NOMO-1 treated with DMSO at 0.1 percent for 48 hours (cell line): ENCODE results near the gene GCLC.
A peak's percentile ranks its signal among the peaks of the same experiment; 100 is the strongest.
"Not testable (repeated sequence)": the region's sequence is repeated elsewhere in the genome, so short reads cannot be mapped to it uniquely, and the experiment has no call there.

Experiments used
- DNase-seq: peaks from one replicate; lab custom pipeline; 2025; ENCODE audit not compliant: unreplicated experiment; lab: John Stamatoyannopoulos, UW

The GCLC gene

DNA sequence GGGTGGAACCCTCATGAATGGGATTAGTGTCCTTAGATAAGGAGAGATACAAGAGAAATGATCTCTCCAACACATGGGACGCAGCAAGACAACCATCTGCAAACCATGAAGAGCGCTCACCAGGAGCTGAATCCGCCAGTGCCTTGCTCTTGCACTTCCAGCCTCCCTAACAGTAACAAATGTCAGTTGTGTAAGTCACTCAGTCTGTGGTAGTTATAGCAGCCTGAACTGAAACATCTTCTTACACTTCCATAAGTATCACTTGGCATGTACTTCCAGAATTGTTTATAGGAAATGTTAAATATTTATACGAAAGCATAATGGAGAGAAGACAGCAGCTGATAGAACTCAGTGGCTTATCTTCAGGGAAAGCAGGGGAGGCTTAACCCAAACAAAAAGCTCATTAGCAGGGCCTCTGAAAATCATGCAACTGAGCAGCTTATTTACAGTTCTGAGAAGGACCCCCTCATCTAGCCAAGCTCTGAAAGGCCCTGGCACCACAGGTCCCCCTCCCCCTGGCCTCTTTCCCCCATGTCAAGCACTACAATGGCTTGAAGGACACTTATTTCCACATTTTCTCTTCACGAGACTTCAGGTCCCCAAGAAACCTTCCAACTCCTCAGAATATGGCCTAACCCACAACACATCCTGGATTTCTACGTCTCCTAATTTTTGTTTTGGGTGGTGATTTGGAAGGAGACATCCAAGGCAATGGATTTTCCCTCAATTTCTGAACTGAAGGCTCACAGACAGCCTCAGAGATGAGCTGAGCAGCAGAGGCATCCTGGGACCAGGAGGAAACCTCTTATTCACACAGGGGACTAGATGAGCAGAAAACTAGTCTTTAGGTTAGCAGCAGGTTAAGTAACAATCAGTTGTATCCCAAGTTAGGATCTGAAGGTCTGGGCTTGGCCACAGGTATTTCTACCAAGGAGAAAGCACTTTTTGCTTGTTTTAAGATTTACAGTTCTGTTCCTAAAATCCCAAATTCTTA is 49.1 kb downstream of the GCLC start:
- no peak for DNase-seq

DNA sequence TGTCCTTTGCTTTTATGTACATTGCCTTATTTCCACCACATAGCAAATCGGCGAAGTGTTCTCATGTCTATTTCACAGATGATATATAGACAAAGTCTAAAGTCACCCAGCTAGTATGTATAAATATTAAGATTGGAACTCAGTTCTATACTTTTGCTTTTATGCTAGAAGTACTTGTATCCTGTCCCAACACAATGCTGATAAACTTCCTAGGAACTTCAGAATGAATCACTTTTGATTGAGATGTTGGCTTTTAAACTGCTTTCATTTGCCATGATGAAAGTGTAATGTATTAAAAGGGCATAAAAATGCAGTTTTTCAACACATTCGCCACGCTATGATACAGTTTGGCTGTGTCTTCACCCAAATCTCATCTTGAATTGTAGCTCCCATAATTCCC is 50.8 kb downstream of the GCLC start:
- no peak for DNase-seq

DNA sequence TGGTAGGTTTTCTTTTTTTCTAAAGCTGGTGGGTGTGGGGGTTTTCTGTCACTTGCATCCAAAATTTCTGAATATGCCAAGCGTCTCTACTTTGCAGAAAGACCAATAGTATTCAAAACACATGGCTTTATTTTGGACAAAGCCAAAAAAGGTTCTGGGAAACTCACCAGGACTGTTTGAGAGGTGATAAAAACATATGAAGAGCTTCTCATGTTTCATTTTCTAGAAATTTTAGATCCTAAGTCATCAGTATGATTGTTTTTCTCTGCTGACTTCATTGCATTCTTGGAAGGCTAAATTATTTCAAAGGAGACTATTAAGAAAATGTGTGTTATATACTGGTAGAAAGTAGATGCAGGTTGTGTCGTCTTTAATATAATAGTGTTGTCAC is 51.3 kb downstream of the GCLC start:
- no peak for DNase-seq

DNA sequence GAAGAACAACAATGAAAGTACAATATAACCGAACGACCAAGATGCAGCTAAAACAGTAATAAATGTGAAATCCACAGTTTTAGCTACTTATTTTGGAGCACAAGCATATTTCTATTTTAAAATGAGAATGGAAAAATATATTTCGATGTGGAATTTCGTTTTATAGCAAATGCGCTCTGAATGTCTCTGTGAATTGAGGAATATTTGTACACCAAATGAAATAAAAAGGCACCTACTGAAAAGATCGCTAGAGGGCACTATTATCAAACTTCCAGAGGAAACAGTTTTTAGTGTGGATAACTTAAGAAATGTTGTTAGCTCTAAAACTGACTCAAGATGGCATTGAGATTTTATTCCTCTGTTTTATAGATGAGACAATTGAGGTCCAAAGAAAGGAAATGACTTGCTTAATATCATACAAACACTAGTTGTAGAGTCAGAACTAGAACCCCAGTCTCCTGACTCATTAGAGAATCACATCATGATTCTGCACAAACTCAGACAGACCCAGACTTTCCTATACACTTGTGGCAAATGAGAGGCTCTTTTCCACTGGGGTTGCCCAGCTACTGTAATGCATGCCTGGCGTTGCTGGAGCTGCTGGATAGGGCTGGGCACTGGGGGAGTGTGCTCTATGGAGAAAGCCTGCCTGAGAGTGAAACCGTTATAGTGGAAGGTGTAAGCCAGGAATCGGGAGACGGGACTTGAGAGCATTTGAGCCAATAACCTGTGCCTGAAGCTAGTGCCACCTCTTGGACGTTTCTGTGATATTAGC is 51.9 kb downstream of the GCLC start:
- peak; percentile 65 for DNase-seq

DNA sequence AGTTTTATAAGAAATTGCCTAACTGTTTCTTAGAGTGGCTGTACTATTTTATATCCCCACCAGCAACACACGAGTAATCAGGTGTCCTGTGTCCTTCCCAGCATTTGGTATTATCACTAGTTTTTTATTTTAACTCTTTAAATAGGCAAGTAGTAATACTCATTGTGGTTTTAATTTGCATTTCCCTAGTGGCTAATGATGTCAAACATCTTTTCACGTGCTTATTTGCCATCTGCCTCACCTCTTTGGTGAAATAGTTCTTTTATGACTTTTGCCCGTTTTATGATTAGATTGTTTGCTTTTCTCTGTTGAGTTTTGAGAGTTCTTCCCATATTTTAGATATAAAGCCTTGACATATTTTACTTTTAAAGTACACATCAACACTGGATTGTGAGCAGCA is 57.8 kb downstream of the GCLC start:
- no peak for DNase-seq

DNA sequence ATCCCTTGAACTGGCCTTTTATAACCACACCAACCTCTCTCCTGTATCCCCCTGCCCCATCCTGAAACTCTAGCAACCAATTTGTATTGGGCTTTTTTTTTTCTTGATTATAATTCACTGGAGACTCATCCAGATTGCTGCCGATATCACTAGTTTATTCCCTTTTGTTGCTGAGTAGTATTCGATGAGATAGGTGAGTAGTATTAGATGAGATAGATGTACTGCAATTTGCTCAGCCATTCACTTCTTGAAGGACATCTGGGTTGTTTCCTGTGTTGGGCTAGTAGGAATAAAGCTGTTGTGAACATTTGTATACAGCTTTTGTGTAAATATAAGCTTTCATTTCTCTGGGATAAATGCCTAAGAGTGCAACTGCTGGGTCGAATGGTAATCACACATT is 58.2 kb downstream of the GCLC start:
- no peak for DNase-seq

DNA sequence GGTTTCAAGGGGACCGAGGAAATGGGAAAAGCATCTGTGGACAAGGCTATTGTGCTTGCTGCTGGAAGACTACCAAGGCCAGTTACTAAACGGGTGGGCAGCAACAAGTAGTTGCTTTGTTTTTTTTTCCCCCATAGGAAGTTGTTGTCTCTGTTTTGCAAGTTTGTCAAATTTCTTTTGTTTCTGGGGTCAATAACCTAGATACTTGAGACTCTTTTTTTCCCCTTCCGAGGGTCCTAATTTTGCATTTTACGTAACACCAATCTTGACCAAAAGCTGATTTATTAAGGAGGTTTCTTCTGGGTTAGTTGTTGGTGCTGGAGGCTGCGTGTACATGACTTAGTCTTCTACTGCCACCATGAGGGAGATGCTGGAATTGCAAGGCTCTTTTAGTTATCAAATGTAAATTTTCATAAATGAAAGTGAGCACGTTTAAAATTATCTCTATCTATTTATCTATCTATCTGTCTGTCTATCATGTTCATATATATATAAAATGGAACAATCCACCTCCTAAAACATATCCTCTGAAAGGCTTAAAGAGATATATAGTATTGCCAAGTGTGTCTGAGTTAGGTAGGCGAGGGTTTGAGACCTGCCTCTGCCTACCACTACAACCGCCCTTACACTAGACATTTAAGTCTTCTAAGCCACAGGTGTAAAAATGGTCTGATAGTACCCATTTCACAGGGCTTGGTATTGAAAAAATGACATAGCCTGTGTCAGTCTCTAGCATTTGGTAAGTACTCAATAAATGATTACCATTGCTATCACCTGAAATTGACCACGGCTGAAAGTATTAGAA is 60.2 kb downstream of the GCLC start:
- peak; percentile 65 for DNase-seq

DNA sequence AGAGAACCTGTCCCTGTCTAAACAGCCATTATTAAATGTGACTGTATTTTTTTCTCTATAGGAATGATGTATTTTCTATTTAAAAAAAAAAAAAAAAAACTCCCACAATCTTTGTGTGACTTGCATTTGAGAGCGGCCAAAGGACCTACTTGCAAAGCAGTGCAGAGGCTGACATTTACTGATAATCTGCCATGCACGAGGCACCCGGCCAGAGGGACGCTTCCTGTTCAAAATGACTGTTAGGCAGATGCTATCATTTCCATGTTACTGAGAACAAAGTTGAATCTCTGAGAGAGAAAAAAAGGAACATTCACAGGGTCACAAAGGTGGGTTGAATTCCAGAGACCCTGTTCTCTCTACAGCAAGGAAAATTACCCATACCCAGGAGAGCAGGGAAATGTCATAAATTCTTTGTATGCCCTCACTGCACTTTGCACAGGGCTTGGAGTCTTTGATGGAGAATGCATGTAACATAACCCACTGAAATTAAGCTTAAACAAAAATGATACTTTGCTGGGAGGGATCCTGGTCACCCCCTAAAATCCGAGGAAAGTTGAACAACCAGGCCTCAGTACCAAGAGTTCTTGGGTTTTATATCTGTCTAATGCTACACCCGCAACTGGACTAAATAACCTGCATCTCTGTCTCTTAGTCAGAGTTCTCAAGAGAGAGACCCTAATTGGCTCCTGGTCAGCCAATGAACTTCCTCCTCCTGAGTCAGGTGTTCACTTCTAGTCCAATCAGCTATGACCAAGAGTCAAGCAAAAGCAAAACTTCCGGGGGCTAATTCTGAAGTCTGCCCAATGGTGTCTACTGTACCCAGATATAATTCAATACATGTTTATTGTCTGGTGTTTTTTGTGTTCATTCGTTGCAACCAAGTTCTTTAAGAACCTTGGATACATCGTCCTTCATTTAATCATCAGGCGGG is 61.2 kb downstream of the GCLC start:
- DNase-seq = peak; percentile 23

DNA sequence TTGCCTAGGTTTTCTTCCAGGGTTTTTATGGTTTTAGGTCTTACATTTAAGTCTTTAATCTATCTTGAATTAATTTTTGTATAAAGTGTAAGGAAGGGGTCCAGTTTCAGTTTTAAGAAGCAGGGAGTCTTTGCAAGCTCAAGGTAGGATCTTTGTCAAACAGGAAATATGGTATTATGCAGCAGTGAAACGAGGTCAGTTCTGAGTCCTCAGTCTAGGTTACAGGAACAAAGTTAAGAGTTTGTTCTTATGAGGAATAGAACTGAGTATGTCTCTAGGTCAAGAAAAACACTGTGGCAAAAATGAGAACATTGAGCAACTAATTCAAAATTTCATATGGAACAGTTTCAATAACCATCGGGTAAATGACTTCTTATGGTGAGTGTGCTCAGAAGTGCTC is 63.6 kb downstream of the GCLC start:
- DNase-seq = peak; percentile 17

DNA sequence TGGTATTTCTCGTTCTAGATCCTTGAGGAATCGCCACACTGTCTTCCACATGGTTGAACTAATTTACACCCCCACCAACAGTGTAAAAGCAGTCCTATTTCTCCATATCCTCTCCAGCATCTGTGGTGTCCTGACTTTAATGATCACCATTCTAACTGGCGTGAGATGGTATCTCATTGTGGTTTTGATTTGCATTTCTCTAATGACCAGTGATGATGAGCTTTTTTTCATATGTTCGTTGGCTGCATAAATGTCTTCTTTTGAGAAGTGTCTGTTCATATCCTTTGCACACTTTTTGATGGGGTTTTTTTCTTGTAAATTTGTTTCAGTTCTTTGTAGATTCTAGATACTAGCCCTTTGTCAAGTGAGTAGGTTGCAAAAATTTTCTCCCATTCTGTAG is 64.1 kb downstream of the GCLC start:
- DNase-seq = not testable (repeated sequence)

DNA sequence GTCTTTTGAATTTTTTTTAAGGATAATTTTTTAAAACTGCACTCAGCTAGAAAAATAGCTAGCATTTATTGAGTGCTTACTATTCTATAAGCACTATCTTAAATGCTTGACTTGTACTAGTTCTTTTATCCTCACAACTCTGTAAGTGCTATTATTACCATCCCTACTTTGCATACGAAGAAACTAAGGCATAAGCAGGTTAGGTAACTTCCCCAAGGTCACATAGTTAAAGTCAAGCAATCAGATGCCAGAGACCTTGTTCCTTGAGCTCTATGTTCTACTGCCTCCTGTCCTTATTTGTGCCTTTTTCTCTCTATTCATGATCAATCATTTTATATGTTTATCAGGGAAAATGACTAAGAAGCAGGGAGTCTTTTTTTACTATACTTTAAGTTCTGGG is 65.0 kb downstream of the GCLC start:
- DNase-seq = no peak

DNA sequence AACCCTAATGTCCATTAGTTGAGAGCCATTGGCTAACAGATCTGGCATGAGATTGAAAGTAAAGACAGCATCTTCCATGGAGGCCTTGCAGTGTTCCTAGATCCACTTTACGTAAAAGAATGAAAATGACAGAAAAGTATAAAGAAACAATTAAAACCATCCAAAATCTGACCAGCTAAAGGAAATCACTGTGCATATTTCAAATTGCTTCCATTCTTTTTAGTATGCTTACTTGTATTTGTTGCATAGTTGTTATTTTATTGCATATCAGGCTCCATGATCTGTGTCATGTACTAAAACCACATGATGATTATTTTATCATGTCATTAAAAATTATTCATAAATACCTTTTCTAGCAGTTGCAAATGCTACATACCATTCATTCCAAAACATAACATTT is 67.9 kb downstream of the GCLC start:
- no peak for DNase-seq

DNA sequence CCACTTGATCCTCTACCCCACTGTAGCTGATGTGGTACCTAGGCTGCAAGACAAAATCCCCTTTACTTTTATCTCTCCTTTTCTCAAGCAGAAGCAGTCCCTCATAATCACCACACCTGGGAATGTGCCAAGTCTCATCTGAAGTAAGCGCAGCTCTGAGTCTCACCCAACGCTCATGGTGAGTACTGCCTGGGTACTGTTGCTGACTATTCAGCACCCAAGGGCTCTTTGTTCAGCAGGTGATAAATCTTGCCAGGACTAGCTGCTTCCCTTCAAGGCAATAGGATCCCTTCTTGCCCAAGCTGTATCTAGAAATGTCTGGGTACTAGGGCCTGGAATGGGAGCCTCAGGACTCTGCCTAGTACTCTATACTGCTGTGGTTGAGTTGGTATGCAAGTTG is 70.9 kb downstream of the GCLC start:
- no peak for DNase-seq

DNA sequence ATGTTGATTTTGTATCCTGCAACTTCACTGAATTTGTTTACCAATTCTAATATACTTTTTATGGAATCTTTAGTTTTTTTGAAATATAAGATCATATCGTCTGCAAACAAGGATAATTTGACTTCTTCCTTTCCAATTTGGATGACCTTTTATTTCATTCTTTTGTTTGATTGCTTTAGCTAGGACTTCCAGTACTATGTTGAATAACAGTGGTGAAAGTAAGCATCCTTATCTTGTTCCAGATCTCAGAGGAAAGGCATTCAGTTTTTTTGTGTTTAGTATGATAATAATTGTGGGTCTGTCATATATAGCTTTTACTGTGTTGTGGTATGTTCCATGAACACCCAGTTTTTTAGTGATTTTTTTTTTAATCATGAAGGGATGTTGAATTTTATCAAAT is 75.7 kb downstream of the GCLC start:
- DNase-seq = no peak

DNA sequence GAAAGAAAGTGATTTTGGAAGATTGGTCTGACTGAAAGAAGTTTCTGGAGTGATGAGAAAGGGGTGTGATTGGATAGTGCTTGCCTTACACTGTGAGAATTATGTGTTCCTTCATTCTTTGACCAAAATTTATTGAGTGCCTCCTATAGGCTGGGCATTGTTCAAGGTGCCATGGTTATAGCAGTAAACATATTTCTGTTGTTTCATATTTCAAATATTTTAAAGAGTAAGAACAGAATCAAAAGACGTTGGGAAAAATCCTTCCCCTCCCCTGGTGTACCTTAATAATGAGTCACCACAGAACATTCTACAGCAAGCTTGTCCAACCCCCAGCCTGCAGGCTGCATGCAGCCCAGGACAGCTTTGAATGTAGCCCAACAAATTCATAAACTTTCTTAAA is 78.6 kb downstream of the GCLC start:
- DNase-seq = no peak

DNA sequence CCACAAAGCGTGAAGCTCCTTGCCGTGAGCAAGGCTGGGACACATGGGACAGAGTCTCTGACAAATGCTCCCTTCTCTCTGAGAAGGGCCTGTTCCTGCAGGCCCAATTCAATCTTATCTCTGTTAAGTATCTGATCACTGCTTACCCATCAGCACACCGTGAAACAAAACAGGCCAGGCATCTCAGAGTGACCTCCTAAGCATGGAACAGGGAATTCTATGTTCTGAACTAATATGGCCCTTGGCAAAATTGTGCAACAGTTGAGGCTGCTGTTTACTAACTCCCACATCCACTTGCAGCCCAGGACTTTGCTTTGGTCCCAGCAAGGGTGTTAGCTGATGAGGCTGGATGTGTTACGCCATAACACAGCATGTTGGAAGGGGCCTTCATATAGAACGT is 79.2 kb downstream of the GCLC start:
- DNase-seq = no peak

DNA sequence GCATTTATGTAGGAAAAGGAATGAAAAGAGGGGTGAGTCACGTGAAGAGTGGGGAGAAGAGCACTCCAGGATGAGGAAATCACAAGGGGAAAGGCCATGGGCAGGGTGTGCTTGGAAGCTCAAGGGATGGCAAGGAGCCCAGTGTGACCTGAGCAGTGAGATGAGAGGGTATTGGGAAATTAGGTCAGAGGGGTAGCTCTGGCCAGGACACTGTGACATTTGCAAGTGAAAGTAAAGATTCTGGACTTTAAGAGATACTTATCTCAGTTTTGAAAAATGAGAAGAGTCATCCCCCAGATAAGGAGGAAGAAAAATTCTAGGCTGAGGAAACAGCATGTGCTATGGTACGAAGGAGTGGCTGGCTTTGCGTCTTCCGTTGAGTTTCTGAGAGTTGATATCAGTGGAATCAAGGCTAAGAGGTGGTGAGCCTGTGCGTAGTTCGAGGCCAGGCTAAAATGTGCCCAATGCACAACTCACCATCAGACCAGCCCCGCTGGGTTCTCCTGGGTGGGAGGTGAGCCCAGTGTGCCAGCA is 79.9 kb downstream of the GCLC start:
- DNase-seq = no peak

DNA sequence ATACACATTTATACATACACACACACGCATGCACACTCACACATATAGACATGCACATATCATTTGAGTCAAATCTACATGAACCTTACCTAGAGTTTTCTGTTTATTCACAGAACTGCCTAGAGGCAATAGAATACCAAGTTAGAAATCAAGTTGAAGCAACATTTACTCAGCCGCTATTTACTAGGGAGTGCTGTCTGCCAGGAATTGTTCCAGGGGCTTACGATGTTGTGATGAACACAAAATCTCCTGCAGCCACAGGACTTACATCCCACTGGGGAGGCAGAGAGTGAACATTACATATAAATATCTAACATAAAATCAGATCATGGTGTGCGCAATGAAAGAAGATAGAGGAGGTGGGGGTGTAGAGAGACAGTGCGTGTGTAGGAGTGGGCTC is 80.4 kb downstream of the GCLC start:
- DNase-seq = no peak

DNA sequence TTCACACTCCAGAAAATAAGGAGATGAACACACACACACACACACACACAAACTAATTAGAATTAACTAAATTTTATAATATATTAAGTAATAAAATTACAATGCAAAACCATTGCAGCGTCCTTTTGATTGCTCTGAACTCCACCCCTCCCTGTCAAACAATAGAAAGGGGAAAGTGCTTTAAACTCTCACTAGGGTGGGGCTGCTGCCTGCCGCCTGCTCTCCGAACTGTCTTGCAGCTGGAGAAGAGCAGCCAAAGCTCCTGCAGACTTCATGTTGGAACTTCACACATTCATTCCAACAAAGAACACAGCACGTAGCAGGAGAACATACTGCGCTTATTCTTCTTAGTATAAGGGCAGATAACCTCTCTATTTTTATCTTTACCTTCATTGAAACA is 83.2 kb downstream of the GCLC start:
- DNase-seq = peak; percentile 54

DNA sequence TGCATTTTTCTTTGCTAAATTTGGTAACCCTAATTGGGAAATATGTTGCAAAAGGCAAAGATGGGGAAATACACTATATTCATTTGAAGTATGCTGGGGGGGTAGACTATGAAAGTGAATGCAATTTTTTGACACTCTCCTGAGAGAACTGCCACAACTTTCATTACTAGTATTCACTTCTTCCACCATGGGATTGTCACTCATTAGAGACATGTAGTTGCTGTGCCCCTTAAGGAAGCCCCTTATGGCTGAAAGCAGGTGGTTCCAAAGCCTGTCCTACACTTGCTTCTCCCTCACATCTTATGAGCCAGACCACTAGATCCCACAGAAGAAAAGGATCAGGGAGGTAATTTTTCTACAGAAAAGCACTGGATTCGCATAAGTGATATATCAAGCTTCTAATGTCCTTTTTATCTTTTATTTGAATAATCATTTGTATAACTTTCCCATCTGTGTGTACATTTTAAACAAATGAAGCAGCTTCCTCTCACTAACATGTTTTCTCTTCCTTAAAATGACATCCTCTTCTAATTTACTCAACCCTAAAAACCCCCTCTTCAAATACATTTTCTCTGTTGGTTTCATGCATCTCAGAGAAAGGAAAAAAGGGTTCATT is 83.8 kb downstream of the GCLC start:
- peak; percentile 80 for DNase-seq
